ENCODE results near the gene CD58.

CD58 gene

DNA sequence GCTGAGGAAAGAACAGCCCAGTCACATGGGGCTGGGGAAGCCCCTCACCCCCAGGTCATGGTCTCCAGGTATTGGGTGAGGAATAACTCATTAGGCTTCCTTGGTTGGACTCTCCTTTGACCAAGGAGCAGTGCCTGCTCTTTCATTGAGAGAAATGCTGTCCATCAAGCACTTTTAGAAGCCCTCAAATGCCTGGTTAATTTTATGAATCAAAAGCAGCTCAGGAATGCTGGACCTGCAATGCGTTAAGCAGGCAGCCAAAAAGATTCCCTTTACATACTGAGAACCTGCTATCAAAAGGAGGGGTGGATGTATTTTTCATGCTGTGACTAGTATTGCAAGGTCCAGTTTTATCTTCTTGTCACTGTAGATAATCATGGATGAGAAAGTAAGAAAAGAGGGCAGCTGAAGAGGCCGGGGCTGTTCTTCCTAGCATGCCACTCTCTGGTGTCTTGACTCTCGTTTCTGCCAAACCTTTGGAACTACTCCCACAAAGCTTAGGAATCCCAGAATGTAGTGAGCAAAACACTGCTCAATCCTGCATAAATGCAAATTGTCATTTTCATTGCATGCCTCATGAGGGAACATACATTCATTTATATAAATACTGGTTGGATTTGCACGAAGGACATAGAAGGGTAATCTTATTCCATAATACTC, 2.1 kb upstream of the CD58 start:
- TF ChIP-seq, protein P1, sequence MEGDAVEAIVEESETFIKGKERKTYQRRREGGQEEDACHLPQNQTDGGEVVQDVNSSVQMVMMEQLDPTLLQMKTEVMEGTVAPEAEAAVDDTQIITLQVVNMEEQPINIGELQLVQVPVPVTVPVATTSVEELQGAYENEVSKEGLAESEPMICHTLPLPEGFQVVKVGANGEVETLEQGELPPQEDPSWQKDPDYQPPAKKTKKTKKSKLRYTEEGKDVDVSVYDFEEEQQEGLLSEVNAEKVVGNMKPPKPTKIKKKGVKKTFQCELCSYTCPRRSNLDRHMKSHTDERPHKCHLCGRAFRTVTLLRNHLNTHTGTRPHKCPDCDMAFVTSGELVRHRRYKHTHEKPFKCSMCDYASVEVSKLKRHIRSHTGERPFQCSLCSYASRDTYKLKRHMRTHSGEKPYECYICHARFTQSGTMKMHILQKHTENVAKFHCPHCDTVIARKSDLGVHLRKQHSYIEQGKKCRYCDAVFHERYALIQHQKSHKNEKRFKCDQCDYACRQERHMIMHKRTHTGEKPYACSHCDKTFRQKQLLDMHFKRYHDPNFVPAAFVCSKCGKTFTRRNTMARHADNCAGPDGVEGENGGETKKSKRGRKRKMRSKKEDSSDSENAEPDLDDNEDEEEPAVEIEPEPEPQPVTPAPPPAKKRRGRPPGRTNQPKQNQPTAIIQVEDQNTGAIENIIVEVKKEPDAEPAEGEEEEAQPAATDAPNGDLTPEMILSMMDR (IDR thresholded peaks at IDR 0.05): no peak

DNA sequence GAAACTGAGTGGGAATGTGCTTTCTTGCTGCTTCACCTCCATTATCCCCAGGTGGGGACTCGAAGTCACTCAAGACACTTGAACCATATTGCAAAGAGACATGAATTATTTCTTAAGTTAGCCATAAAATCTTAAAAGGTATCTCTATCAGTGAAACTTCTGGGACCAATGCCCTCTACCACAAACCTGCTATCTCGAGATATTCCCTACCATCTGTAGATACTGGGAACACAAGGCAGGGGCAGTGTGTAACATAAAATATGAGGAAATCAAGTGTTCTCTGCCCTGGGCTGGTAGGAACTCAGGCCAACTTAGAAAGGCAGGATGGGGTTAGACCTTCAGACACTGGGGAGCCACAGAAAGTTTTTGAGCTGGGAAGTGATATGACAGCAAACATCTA, 1.3 kb upstream of the CD58 start:
- TF ChIP-seq, protein P1 (IDR thresholded peaks at IDR 0.05): no peak

DNA sequence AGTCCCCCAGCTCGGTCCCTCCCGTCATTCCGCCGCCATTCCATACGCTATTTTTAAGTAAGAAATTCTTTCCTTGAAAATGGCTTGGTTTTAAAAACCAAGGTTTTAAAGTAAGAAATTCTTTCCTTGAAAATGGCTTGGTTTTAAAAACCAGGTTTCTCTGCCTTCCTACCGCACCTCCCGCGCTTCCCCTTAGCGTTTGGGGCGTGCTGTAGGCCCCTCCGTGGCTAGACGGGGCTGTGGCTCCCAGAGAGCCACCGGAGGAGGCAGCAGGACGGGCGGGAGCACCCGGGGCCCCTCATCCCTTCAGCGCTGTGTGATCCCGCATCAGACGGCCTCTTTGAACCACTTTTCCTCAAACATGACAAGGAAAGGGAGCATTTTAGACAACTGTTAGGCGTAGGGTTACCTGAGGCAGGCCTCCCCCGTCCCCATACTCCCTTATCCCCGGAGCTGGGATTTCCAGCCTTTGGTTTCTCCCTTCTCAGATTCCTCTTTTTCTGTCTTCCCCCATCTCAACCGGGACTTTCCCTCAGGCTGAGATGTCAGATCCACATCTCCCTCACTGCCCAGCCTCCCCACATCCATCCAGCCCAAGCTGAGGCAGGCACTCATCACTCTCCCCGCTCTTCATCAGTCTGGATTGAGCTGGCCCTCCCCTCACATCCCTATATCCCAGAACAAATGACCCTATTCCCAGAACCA, 541 bp upstream of the CD58 start:
- TF ChIP-seq, protein P1 (IDR thresholded peaks at IDR 0.05): no peak

DNA sequence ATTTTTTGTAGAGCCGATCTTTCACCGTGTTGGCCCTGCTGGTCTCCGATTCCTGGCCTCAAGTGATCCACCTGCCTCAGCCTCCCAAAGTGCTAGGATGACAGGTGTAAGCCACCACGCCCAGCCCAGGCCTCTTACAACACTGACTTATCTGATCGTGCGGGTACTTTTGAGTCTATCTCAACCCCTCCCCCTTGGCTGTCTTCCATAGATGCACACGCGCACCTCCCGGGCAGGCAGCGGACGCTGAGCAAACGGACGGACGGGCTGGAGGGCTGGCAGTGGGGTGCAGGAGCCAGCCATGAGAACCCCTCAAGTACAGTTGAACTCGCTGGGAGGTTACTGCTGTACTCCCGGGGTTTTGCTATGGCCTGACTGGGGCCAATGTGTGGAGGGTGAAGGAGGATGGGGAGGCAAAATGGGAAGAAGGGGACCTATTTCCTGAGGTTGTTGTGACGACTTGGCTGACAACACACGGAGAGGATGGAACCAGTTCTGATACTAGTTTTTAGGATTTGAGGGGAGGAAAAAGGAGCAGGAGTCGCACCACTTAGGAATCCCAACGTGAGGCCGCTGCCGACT, 959 bp downstream of the CD58 start:
- TF ChIP-seq, protein P1 (IDR thresholded peaks at IDR 0.05): no peak

DNA sequence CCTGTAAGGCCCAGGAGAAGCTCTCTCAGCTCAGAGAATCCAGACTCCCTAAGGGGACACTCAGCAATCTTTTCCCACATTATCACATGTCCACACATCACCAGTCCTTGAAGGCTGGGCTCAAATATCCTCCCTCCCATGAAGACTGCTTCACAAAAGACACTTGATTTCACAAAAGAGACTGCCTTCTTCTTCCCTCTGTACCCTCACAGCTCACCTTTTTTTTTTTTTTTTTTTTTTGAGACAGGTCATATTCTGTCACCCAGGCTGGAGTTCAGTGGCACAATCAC, 1.5 kb downstream of the CD58 start:
- TF ChIP-seq, protein P1 (IDR thresholded peaks at IDR 0.05): no peak

DNA sequence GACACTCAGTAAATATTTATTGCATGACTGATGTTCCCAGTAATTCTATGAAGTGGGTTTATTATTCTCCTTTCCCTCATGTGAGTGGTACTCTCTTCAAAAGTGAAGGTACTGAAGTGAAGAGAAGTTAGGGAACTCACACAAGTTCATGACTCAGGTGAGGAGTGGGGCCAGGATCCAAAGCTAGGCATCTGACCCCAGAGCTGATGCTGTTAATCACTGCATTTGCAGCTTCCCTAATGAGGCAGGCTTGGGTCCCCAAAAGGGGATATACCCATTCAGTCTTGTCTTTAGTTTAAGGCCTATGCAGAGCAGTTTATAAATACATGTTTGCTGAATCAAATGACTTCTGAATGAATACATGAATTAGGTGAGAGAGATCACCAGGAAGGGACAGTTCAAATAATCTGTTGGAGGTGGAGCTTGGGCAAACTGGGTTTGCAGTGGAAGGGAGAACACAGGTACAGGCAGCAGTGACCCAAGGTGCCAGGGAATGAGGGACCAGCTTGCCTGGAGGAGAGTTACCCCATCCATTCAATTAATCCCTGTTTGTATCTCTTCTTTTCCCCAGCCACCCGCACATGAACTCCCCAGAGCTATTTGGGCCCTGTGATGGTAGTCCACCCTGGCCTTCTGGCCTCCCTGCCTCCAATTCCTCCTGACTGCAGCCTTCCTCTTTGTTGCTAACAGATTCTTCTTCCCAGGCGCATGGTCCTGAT, 2.0 kb downstream of the CD58 start:
- TF ChIP-seq, protein P1 (IDR thresholded peaks at IDR 0.05): no peak

DNA sequence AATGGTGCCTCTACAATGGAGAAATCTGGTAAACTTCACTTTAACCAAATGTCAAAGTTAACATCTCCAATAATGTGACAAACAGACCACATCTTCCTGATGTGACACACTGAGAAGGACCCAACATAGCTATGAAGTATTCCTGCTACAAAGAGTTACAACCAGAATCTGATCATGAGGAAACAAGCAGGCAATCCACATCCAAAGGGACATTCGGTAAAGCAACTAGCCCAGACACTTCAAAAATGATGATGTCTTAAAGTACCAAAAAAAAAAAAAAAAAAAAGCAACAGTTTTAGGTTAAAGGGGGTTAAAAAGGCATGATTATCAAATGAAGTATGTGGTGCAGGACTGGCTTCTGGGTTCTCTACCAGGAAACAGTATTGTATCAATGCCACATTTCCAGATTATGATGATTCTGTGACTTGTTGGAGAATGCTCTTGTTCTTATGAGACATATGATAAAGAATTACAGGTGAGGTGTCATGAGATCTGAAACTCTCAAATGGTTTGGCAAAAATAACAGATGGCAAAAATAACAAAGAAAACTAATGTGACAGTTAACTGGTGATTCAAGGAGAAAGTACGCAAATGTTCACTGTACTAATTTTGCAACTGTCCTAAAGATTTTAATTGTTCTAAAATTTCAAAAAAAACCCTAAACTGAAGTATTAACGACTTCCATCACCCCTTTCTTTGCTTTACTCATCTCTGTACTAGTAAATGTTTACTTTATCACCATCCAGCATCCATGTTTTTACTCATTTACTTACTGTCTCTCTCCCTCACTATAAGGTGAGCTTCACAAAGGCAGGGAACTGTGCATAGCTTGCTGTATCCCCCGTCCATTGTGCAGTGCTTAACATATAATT, 2.8 kb downstream of the CD58 start:
- TF ChIP-seq, protein P1 (IDR thresholded peaks at IDR 0.05): no peak

All from LNCAP (cell line).